PC-9 (cell line): ENCODE data around the gene LRRC39.

Experiments used
- EZH2 ChIP-seq: fragments of 200-600 bp; sonication (generic); IDR thresholded peaks from 2 replicates; pipeline ENCODE4 v1.8.0; 2017; ENCODE audit warnings: antibody characterized with exemption, low read depth
- TF ChIP-seq, protein P1 (sequence below): fragments of 200-600 bp; sonication (generic); conservative IDR thresholded peaks from 2 replicates; pipeline ENCODE4 v1.6.1; 2017; ENCODE audit warnings: mixed run types, antibody characterized with exemption, mild to moderate bottlenecking, moderate library complexity

DNA sequence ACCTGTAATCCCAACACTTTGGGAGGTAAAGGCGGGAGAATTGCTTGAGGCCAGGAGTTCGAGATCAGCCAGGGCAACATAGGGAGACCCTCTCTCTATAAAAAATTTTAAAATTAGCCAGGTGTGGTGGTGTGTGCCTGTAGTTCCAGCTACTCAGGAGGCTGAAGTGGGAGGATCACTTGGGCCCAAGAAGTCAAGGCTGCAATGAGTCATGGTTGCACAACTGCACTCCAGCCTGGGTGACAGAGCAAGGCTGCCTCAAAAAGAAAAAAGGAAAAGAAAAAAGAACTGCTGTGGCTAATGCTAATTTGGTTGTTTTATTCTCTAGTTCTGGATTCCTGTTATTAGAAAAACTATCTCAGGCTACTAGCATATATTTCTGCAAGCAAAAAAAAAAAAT lies 41.8 kb upstream of the LRRC39 start:
- TF ChIP-seq, protein P1, sequence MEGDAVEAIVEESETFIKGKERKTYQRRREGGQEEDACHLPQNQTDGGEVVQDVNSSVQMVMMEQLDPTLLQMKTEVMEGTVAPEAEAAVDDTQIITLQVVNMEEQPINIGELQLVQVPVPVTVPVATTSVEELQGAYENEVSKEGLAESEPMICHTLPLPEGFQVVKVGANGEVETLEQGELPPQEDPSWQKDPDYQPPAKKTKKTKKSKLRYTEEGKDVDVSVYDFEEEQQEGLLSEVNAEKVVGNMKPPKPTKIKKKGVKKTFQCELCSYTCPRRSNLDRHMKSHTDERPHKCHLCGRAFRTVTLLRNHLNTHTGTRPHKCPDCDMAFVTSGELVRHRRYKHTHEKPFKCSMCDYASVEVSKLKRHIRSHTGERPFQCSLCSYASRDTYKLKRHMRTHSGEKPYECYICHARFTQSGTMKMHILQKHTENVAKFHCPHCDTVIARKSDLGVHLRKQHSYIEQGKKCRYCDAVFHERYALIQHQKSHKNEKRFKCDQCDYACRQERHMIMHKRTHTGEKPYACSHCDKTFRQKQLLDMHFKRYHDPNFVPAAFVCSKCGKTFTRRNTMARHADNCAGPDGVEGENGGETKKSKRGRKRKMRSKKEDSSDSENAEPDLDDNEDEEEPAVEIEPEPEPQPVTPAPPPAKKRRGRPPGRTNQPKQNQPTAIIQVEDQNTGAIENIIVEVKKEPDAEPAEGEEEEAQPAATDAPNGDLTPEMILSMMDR = no peak
- TF ChIP-seq EZH2 = no peak
